Thoracic aorta (tissue), 2 donors: ENCODE results near the gene LYPD6B. TPM values are rescaled to one million over a fixed set of nuclear protein-coding genes. Genes with fewer than 3 reads are reported as not detected.

Experiments
- ATAC-seq: fragments of 150-250 bp; one replicate; pipeline ENCODE4 v1.8.0; 2017; ENCODE audit warnings: low read depth; ENCODE audit not compliant: insufficient number of reproducible peaks, low FRiP score
- DNase-seq: peaks from one replicate; pipeline ENCODE4 v3.0.0-alpha.2; 2020; ENCODE audit warnings: low spot score
- H3K27ac ChIP-seq, 2 donors: fragments of 200-600 bp; sonication (generic); 1 replicate in 1 of 2; 2 replicates in 1 of 2; pipeline ENCODE4 v1.5.1; 2016; ENCODE audit warnings: mild to moderate bottlenecking in 2 of 2, moderate library complexity in 2 of 2
- H3K27me3 ChIP-seq: fragments of 200-600 bp; sonication (generic); replicated peaks from 2 replicates; pipeline ENCODE4 v1.6.0; 2016; ENCODE audit warnings: mild to moderate bottlenecking; ENCODE audit not compliant: insufficient read depth
- H3K36me3 ChIP-seq: fragments of 200-600 bp; sonication (generic); one replicate; pipeline ENCODE4 v1.5.1; 2016
- H3K4me1 ChIP-seq, 2 donors: fragments of 200-600 bp; sonication (generic); 1 replicate in 1 of 2; 2 replicates in 1 of 2; pipeline versions ENCODE4 v1.5.1 to v1.6.0; 2016; ENCODE audit warnings: low read depth in 2 of 2, mild to moderate bottlenecking in 1 of 2; ENCODE audit not compliant: control insufficient read depth in 1 of 2
- H3K4me3 ChIP-seq: fragments of 200-600 bp; sonication (generic); 2 replicates; pipeline ENCODE4 v1.5.1; 2016; ENCODE audit warnings: mild to moderate bottlenecking
- H3K9me3 ChIP-seq: fragments of 200-600 bp; sonication (generic); 2 replicates; pipeline ENCODE4 v1.5.1; 2016
- CTCF ChIP-seq: fragments of 200-600 bp; sonication (generic); IDR thresholded peaks from one replicate; pipeline ENCODE4 v1.5.1; 2019; ENCODE audit warnings: antibody characterized with exemption
- total RNA-seq, 2 donors: library from RNA; depleted of rRNA; stranded (reverse); fragments of >200 nt; gene quantifications; one replicate each; pipeline versions ENCODE4 v1.1.0 to v1.2.3, GENCODE V29; 2016

LYPD6B gene
- total RNA-seq, 2 donors from 2014 or later, result not detected

GRCh38 chr2:149089068-149089467 lies 50.6 kb downstream of the LYPD6B start:
- Histone ChIP-seq H3K4me3 (no peak overlapping the region), H3K4me1 (peaks cover 3 to 17% of the 10 kb centered on the region in 2 donors), H3K27me3 (no peaks in the 10 kb centered on the region), H3K36me3 (no peaks in the 10 kb centered on the region), H3K27ac (no peak overlapping the region), H3K9me3 (no peaks in the 10 kb centered on the region)
- TF ChIP-seq CTCF, result no peak
- DNase-seq, result no peak
- ATAC-seq, result no peak

DNA sequence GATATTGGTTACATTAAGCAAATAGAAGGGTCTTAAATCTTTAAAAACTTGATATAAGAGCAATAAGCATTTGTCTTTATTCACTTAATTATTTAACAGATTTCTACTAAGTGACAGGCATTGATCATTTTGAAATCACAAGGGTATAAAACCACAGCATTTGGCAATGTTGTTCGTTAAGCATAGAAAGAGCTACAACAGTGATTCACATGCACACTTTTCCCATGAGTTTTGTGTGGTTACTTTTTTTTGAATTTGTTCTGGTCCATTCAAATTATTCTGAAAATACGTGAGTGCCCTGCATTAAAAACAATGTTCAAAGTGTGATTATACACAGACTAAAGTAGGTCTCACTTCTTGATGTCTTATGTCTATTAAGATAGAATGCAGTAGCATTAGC lies 52.2 kb downstream of the LYPD6B start:
- Histone ChIP-seq H3K4me3 (no peak overlapping the region), H3K27ac (no peak overlapping the region), H3K4me1 (peaks cover 0 to 6% of the 10 kb centered on the region in 2 donors), H3K27me3 (no peaks in the 10 kb centered on the region), H3K9me3 (no peaks in the 10 kb centered on the region), H3K36me3 (no peaks in the 10 kb centered on the region)
- ATAC-seq (no peak), DNase-seq (no peak)
- no peak for TF ChIP-seq CTCF

- no peaks in the 10 kb centered on the region for H3K4me1 ChIP-seq
- ATAC-seq, result no peak
- H3K27me3 ChIP-seq, result no peaks in the 10 kb centered on the region
- no peak for TF ChIP-seq CTCF
- H3K36me3 ChIP-seq, result no peaks in the 10 kb centered on the region
- no peak for DNase-seq
- H3K4me3 ChIP-seq, result no peak overlapping the region
- no peaks in the 10 kb centered on the region for H3K9me3 ChIP-seq
- H3K27ac ChIP-seq, result no peak overlapping the region
Observed at GRCh38 chr2:149093579-149093978, 55.1 kb downstream of the LYPD6B start.

DNA sequence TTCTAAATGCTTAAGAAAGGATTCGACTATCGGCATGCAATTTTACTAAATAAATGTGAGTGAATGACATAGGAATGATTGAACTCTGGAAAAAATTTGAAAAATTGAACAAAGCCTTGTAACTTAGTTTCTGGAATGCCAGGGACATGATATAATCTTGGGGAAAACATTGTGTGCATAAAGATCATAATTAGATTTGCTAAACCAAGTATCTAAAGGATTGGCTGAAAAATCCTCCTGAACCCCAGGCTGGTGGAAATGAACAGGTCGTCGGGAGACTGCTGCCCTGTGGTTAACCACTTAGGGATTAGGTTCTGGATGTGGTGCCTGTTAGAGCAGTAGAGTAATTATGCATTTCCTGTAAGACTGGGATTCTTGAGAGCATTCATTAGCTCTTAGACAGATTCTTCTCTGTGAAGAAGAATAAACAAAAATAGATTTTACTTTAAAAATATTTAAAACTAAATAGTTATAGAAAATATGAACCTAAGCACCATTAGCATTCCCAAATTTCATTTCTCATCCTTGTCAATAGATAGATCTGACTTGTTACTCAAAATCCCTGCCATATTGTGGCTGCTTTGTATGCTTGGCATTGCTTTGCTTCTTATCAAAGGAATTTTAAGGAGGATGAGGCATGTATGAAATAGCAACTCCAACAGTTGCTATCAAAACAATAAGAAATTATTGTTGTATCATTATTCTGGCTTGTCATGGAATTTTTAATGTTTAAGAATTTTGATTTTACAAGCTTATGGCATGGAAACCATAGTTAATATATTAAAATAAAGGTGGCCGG lies 55.9 kb downstream of the LYPD6B start:
- Histone ChIP-seq H3K4me3 (no peak overlapping the region), H3K9me3 (no peaks in the 10 kb centered on the region), H3K4me1 (no peaks in the 10 kb centered on the region), H3K36me3 (no peaks in the 10 kb centered on the region), H3K27me3 (no peaks in the 10 kb centered on the region), H3K27ac (no peak overlapping the region)
- TF ChIP-seq CTCF, result no peak
- ATAC-seq (no peak), DNase-seq (no peak)

DNA sequence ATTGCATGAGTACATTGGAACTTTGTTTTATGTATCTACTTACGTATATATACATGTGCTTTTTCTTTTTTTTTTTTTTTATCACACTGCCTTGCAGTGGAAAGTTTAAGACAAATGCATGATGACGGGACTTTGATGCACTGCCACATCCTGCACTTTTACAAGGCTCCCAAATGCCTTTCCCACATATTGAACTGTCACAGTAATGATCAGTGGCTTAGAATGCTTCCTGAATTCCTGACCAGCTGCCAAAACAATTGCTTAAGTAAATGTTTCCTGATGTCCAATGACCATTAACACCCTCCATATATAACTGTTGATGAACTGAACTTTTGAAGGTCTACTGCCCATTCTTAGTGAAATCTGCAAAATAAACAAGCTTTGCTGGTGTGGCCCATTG lies 60.2 kb downstream of the LYPD6B start:
- Histone ChIP-seq H3K36me3 (no peaks in the 10 kb centered on the region), H3K9me3 (no peaks in the 10 kb centered on the region), H3K4me1 (peaks cover 0 to 10% of the 10 kb centered on the region in 2 donors), H3K27me3 (no peaks in the 10 kb centered on the region), H3K4me3 (no peak overlapping the region), H3K27ac (no peak overlapping the region)
- DNase-seq (no peak), ATAC-seq (no peak)
- TF ChIP-seq CTCF, result no peak
